GM12801 (cell line): ENCODE results near the gene ACTR3C.

Experiments
- CTCF ChIP-seq: IDR thresholded peaks from one replicate; pipeline ENCODE4 v1.5.1; 2011; ENCODE audit warnings: control low read depth; ENCODE audit not compliant: insufficient read length; ENCODE audit errors: extremely low read depth

Gene ACTR3C

GRCh38 chr7:150332852-150333635 lies 9.7 kb upstream of the ACTR3C start:
- no peak for TF ChIP-seq CTCF

- no peak for TF ChIP-seq CTCF
Observed at GRCh38 chr7:150330211-150330885, 7.0 kb upstream of the ACTR3C start.

DNA sequence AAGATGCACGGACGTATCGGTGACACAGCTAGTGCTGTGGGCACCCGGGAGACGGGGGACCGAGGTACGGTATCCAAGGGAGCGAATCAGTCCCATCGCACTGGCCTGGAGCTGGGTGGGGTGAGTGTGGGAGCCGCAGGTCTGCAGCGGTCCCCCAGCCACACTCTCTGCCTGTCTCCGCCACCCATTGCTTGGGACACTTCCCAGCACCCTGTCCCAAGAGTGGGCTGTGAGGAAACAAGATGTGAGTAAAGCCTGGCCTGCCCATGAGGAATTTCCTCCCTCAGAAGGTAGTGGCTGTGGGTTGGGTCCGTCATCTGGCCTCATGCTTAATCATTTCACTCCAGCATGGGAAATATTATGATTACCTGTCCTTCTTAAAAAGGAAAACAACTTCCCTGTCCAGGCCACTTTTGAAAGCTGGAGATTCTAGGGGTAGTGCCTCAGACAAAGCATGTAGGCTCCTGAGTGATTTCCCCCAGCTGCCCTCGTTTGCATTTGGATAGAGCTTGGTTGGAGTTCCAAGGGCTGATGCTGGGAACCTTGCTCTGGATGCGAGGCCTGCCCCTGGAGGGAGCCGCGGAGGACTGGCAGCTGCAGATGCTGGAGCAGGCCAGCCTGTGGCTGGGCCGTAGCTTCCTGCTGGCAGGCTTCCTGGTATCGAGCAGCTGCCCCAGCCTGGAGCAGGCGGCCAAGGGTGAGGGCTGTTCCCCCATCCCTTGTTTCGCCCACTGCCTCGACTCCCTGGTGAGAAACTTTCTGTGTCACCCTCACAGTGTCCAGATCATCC lies 6.2 kb upstream of the ACTR3C start:
- no peak for TF ChIP-seq CTCF

DNA sequence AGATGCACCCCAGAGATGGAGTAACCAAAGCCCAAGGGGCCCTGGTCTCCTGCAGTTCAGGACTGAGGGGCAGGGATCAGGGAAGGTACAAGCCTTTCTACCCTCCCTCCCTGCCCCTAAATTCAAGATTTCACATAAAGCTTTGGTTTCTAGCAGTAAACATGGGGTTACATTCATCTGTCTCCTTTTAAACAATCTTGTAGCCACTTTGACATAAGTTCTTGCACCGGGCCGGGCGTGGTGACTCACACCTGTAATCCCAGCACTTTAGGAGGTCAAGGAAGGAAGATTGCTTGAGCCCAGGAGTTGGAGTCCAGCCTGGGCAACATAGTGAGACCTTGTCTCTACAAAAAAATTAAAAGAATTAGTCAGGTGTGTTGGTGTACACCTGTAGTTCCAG lies 4.0 kb upstream of the ACTR3C start:
- TF ChIP-seq CTCF = no peak

GRCh38 chr7:150326657-150327268 lies 3.4 kb upstream of the ACTR3C start:
- no peak for TF ChIP-seq CTCF

- no peak for TF ChIP-seq CTCF
Observed at GRCh38 chr7:150325901-150326300, 2.6 kb upstream of the ACTR3C start.

GRCh38 chr7:150325110-150325611 lies 1.8 kb upstream of the ACTR3C start:
- no peak for TF ChIP-seq CTCF
